Nephron (organoid): ENCODE measurements around the gene BAHD1.

ENCODE experiments used
- H3K27ac Mint-ChIP-seq, 3 experiments: 2 replicates each; pipeline ENCODE4 v1.8.0; 2020; ENCODE audit warnings: mixed read lengths in 3 of 3, mild to moderate bottlenecking in 2 of 3, moderate library complexity in 1 of 3
- H3K27me3 Mint-ChIP-seq: 2 replicates; pipeline ENCODE4 v1.8.0; 2021; ENCODE audit warnings: low read depth, mild to moderate bottlenecking, moderate library complexity, mixed read lengths
- H3K36me3 Mint-ChIP-seq: 2 replicates; pipeline ENCODE4 v1.8.0; 2020; ENCODE audit warnings: low read depth, mixed read lengths
- H3K4me1 Mint-ChIP-seq: 2 replicates; pipeline ENCODE4 v1.8.0; 2020; ENCODE audit warnings: mixed read lengths
- H3K4me3 Mint-ChIP-seq, 3 experiments: 2 replicates each; pipeline ENCODE4 v1.8.0; 2020; ENCODE audit warnings: mild to moderate bottlenecking in 3 of 3, mixed read lengths in 3 of 3, moderate library complexity in 2 of 3
- H3K9me3 Mint-ChIP-seq: 2 replicates; pipeline ENCODE4 v1.8.0; 2020; ENCODE audit warnings: mixed read lengths
- CTCF ChIP-seq, 3 experiments: fragments of 200-600 bp; sonication (generic); IDR thresholded peaks; one replicate each; pipeline ENCODE4 v1.5.0; 2021; ENCODE audit warnings: antibody characterized with exemption in 3 of 3; ENCODE audit not compliant: unreplicated experiment in 3 of 3

BAHD1 gene

GRCh38 chr15:40512440-40512839, 71.7 kb downstream of the BAHD1 start:
- Mint-ChIP-seq H3K9me3 (no peaks in the 10 kb centered on the region), H3K27me3 (peaks cover 24% of the 10 kb centered on the region), H3K27ac (peak overlapping the region in 2 of 3 experiments; percentile 34 to 36), H3K4me1 (peaks cover 22% of the 10 kb centered on the region), H3K36me3 (no peaks in the 10 kb centered on the region), H3K4me3 (peak overlapping the region; percentile 73 to 84 (median 83))
- TF ChIP-seq CTCF (IDR thresholded peaks at IDR 0.05; ENCODE audit: unreplicated experiment in 3 of 3): no peak

- Mint-ChIP-seq H3K36me3 (no peaks in the 10 kb centered on the region), H3K9me3 (no peaks in the 10 kb centered on the region), H3K4me1 (peaks cover 16% of the 10 kb centered on the region), H3K27ac (no peak overlapping the region), H3K27me3 (peaks cover 20% of the 10 kb centered on the region), H3K4me3 (peak overlapping the region in 1 of 3 experiments; percentile 83)
- TF ChIP-seq CTCF (IDR thresholded peaks at IDR 0.05; ENCODE audit: unreplicated experiment in 3 of 3): no peak
Measured at GRCh38 chr15:40513609-40514008, 72.9 kb downstream of the BAHD1 start.

DNA sequence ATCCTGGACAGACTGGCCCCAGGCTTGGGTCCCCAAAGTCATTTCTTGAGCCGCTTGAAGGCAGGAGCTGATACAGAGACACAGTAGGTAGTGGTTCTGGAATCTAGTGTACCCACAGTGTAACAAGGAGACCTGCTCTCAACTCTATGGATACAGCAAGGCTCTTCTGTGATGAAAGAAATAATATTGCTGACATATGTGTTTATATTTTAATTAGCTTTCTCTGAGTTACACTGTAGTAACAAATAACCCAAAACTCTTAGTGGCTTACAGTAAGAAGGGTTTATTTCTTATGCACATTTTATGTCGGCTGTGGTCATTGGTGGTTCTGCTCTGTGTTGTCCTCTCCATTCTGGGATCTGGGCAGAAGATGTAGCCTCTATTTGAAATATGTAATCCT, 75.6 kb downstream of the BAHD1 start:
- Mint-ChIP-seq H3K4me3 (no peak overlapping the region), H3K4me1 (peaks cover 13% of the 10 kb centered on the region), H3K27ac (no peak overlapping the region), H3K9me3 (no peaks in the 10 kb centered on the region), H3K27me3 (peaks cover 8% of the 10 kb centered on the region), H3K36me3 (no peaks in the 10 kb centered on the region)
- no peak for TF ChIP-seq CTCF (IDR thresholded peaks at IDR 0.05; ENCODE audit: unreplicated experiment in 3 of 3)
